Measurements from ENCODE around the gene MCTP1. TPM values are rescaled to one million over a fixed set of nuclear protein-coding genes. Genes with fewer than 3 reads are reported as not detected.

MCTP1 gene
- polyA plus RNA-seq, 1 donor (not counting 4 experiments of a cell fraction or from before 2014, with no cell fraction given) = 4.9 TPM

DNA sequence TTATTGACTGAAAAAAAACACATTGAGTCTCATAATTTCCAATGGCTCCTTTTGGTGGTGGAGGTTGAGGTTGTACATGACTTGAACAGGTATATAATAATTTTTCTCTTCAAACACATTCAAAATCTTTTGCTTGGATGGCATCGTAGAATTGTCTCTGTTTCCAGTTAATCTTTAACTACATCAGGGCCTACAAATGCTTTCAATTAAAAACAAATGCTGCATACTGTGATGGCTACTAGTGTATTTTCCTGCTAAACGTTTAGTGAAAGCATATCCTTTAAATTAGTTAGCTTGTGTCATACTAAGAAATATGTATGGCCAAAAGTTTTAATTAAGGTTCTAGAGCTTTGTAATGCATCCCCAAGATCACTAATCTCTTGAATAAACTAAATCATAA, 352.6 kb downstream of the MCTP1 start:
- Histone ChIP-seq H3K9ac (ENCODE audit: control insufficient read depth, extremely low read depth, insufficient read depth, low read length) (no peak overlapping the region), H3K4me3 (ENCODE audit: control insufficient read depth in 2 of 3, extremely low read depth in 1 of 3, insufficient read depth in 2 of 3, low read depth in 1 of 3, low read length in 3 of 3) (no peak overlapping the region), H3K27me3 (ENCODE audit: control insufficient read depth, extremely low read depth, insufficient read depth, low read length) (no peaks in the 10 kb centered on the region), H3K4me2 (ENCODE audit: control insufficient read depth, extremely low read depth, insufficient read depth, low read depth, low read length) (no peak overlapping the region), H3K4me1 (ENCODE audit: control insufficient read depth, extremely low read depth, insufficient read depth, low read length) (no peaks in the 10 kb centered on the region), H3K36me3 (ENCODE audit: control insufficient read depth in 2 of 2, extremely low read depth in 1 of 2, insufficient read depth in 2 of 2, low read length in 2 of 2) (no peaks in the 10 kb centered on the region), H2AFZ (ENCODE audit: control insufficient read depth, low read length) (no peak overlapping the region), H3K79me2 (ENCODE audit: control insufficient read depth, insufficient read depth, low read length) (no peaks in the 10 kb centered on the region), H3K27ac (ENCODE audit: control insufficient read depth, insufficient read depth, low read length) (no peak overlapping the region), H4K20me1 (ENCODE audit: control insufficient read depth, extremely low read depth, insufficient read depth, low read length) (no peaks in the 10 kb centered on the region), H3K9me1 (ENCODE audit: control insufficient read depth, extremely low read depth, insufficient read depth, low read length) (no peaks in the 10 kb centered on the region), H3K9me3 (ENCODE audit: control insufficient read depth, low read depth, low read length) (no peaks in the 10 kb centered on the region)
- FAIRE-seq (no peak), DNase-seq (ENCODE audit: low read depth, low spot score) (no peak)
- dilution Hi-C loops (cut with MboI; ENCODE audit: extremely low pct_ligation_motif_present, low sequenced_read_pairs) = no loop called here
- TF ChIP-seq EZH2 (IDR thresholded peaks at IDR 0.05; ENCODE audit: low read length) = no peak
- TF ChIP-seq, protein P1, sequence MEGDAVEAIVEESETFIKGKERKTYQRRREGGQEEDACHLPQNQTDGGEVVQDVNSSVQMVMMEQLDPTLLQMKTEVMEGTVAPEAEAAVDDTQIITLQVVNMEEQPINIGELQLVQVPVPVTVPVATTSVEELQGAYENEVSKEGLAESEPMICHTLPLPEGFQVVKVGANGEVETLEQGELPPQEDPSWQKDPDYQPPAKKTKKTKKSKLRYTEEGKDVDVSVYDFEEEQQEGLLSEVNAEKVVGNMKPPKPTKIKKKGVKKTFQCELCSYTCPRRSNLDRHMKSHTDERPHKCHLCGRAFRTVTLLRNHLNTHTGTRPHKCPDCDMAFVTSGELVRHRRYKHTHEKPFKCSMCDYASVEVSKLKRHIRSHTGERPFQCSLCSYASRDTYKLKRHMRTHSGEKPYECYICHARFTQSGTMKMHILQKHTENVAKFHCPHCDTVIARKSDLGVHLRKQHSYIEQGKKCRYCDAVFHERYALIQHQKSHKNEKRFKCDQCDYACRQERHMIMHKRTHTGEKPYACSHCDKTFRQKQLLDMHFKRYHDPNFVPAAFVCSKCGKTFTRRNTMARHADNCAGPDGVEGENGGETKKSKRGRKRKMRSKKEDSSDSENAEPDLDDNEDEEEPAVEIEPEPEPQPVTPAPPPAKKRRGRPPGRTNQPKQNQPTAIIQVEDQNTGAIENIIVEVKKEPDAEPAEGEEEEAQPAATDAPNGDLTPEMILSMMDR (optimal IDR thresholded peaks at IDR 0.05 in 1 of 3, IDR thresholded peaks at IDR 0.05 in 1 of 3, conservative IDR thresholded peaks at IDR 0.05 in 1 of 3; ENCODE audit: extremely low read depth in 1 of 3, insufficient read depth in 2 of 3, low read length in 3 of 3) = no peak

DNA sequence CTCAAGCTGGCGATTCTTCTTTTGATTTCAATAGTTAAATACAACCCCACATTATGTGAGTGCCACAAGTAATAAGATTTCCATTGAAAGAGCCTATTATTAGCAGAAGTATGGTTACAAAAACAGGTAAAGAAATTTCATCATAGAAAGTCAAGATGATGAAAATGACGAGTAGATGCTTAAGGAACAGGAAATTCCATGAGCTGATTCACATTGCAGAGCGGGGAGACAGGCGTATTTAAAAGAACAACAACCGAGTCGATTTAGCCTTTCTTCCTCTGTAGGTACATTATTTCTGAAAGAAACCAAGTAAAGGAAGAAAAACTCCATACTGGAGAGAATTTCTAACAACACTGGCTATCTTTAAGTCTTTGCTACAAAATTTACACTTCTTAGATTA, 356.0 kb downstream of the MCTP1 start:
- Histone ChIP-seq H3K9me1 (ENCODE audit: control insufficient read depth, extremely low read depth, insufficient read depth, low read length) (no peaks in the 10 kb centered on the region), H3K27ac (ENCODE audit: control insufficient read depth, insufficient read depth, low read length) (no peak overlapping the region), H2AFZ (ENCODE audit: control insufficient read depth, low read length) (no peak overlapping the region), H3K27me3 (ENCODE audit: control insufficient read depth, extremely low read depth, insufficient read depth, low read length) (no peaks in the 10 kb centered on the region), H3K4me2 (ENCODE audit: control insufficient read depth, extremely low read depth, insufficient read depth, low read depth, low read length) (no peak overlapping the region), H3K4me3 (ENCODE audit: control insufficient read depth in 2 of 3, extremely low read depth in 1 of 3, insufficient read depth in 2 of 3, low read depth in 1 of 3, low read length in 3 of 3) (no peak overlapping the region), H3K4me1 (ENCODE audit: control insufficient read depth, extremely low read depth, insufficient read depth, low read length) (no peaks in the 10 kb centered on the region), H3K79me2 (ENCODE audit: control insufficient read depth, insufficient read depth, low read length) (no peaks in the 10 kb centered on the region), H3K36me3 (ENCODE audit: control insufficient read depth in 2 of 2, extremely low read depth in 1 of 2, insufficient read depth in 2 of 2, low read length in 2 of 2) (no peaks in the 10 kb centered on the region), H3K9ac (ENCODE audit: control insufficient read depth, extremely low read depth, insufficient read depth, low read length) (no peak overlapping the region), H4K20me1 (ENCODE audit: control insufficient read depth, extremely low read depth, insufficient read depth, low read length) (no peaks in the 10 kb centered on the region), H3K9me3 (ENCODE audit: control insufficient read depth, low read depth, low read length) (no peaks in the 10 kb centered on the region)
- DNase-seq (ENCODE audit: low read depth, low spot score) (no peak), FAIRE-seq (no peak)
- TF ChIP-seq, protein P1 (optimal IDR thresholded peaks at IDR 0.05 in 1 of 3, IDR thresholded peaks at IDR 0.05 in 1 of 3, conservative IDR thresholded peaks at IDR 0.05 in 1 of 3; ENCODE audit: extremely low read depth in 1 of 3, insufficient read depth in 2 of 3, low read length in 3 of 3) = no peak
- no peak for TF ChIP-seq EZH2 (IDR thresholded peaks at IDR 0.05; ENCODE audit: low read length)
- dilution Hi-C loops (cut with MboI; ENCODE audit: extremely low pct_ligation_motif_present, low sequenced_read_pairs) = no loop called here
